ENCODE results near the gene RAX.

RAX gene

DNA sequence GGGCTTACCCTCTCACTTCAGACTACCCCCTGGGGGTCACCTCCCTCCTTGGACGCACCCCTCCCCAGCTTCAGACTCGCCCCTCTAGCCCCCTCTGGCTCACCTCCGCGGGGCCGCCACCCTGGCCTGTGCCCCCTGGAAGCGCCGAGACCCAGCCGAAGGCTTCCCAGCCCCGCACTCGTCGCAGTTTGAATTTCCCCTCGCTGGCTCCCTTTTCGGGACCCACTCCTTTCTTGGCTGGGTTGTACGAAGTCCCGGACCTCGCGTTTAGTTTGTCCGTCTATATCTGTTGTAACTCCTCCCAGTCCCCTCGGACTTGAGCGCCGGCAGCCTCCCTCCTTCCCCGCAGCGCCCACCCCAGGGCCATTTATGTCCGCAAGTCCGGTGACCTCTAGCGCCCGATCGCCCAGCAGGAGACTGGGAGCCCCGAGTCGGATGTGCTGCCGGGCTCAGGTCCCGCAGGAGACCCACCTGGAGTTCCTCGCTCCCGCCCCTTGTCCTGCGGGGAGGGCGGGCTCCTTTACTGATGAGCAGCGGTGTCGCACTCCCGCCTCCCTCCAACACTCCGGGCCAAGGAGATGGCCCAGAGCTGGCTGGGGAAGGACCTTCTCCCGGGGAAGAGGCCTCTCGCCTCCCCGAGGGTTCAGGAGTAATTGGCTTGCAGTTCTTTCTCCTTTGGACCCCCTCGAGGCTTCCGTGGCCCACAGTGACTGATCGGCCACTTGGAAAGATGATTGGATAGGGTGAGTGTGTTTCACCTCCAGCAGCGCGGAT lies 692 bp upstream of the RAX start:
- H3K27ac ChIP-seq (ENCODE audit: low read depth, low read length): no peak overlapping the region
- no peak for TF ChIP-seq EZH2phosphoT487 (conservative IDR thresholded peaks at IDR 0.05; ENCODE audit: low read length)
- TF ChIP-seq, protein P1, sequence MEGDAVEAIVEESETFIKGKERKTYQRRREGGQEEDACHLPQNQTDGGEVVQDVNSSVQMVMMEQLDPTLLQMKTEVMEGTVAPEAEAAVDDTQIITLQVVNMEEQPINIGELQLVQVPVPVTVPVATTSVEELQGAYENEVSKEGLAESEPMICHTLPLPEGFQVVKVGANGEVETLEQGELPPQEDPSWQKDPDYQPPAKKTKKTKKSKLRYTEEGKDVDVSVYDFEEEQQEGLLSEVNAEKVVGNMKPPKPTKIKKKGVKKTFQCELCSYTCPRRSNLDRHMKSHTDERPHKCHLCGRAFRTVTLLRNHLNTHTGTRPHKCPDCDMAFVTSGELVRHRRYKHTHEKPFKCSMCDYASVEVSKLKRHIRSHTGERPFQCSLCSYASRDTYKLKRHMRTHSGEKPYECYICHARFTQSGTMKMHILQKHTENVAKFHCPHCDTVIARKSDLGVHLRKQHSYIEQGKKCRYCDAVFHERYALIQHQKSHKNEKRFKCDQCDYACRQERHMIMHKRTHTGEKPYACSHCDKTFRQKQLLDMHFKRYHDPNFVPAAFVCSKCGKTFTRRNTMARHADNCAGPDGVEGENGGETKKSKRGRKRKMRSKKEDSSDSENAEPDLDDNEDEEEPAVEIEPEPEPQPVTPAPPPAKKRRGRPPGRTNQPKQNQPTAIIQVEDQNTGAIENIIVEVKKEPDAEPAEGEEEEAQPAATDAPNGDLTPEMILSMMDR (IDR thresholded peaks at IDR 0.05; ENCODE audit: insufficient read depth, low read length, poor library complexity, severe bottlenecking): no peak
- no peaks in the 10 kb centered on the region for H3K9me3 ChIP-seq (ENCODE audit: insufficient read depth, low read length)
- H3K4me3 ChIP-seq (ENCODE audit: insufficient read depth, low read length, poor library complexity, severe bottlenecking): no peak overlapping the region
- no peak overlapping the region for H3K9ac ChIP-seq (ENCODE audit: low read length)
- H3F3A ChIP-seq (ENCODE audit: insufficient read depth): no peaks in the 10 kb centered on the region
- no peaks in the 10 kb centered on the region for H4K20me1 ChIP-seq (ENCODE audit: low read depth, low read length)
- H2AFZ ChIP-seq (ENCODE audit: low read depth, low read length, severe bottlenecking): no peak overlapping the region
- no peaks in the 10 kb centered on the region for H3K79me2 ChIP-seq (ENCODE audit: insufficient read depth, low read length)
- H3K4me2 ChIP-seq (ENCODE audit: low read depth, low read length, poor library complexity, severe bottlenecking): no peak overlapping the region
- 0 out of 2 replicates have a peak, but pooled peaks cover 3% of the 10 kb centered on the region for H3K27me3 ChIP-seq (ENCODE audit: low read length)
- H3K9me2 ChIP-seq (replicated peaks; ENCODE audit: insufficient read depth, low read length): no peaks in the 10 kb centered on the region
- H3K36me3 ChIP-seq (ENCODE audit: low read length): no peaks in the 10 kb centered on the region

DNA sequence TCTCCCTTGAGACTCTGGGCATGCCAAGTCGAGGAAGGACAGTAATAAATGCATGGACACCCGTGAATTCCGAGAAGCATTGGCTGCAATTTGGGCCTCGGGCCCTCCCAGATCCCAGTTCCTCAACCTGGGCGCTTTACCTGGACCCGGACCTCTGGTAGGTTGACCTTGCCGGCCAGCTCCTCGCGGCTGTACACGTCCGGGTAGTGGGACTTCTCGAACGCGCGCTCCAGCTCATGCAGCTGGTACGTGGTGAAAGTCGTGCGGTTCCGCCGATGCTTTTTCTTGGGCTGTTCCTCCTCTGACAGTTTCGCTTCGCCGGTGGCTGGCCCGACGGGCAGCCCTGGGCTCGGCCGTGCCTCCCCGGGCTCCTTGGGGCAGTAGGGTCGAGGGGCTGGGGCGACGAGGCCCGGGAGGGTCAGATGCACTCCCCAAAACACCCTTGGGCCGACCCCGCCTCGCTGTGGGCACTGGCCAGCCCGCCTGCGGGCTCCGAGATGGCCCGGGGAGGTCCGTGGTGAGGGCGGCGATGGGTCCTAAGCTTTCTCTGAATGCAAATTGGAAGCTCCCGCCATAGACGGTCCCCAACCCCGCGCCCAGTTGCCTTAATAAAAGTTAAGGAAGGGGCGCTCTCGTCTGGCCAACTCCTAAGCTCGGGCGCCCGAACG lies 899 bp downstream of the RAX start:
- H3K4me3 ChIP-seq (ENCODE audit: insufficient read depth, low read length, poor library complexity, severe bottlenecking): no peak overlapping the region
- no peak overlapping the region for H2AFZ ChIP-seq (ENCODE audit: low read depth, low read length, severe bottlenecking)
- H3K9me2 ChIP-seq (replicated peaks; ENCODE audit: insufficient read depth, low read length): no peaks in the 10 kb centered on the region
- no peaks in the 10 kb centered on the region for H3K79me2 ChIP-seq (ENCODE audit: insufficient read depth, low read length)
- H3K4me2 ChIP-seq (ENCODE audit: low read depth, low read length, poor library complexity, severe bottlenecking): no peak overlapping the region
- H3K27ac ChIP-seq (ENCODE audit: low read depth, low read length): no peak overlapping the region
- no peaks in the 10 kb centered on the region for H3K9me3 ChIP-seq (ENCODE audit: insufficient read depth, low read length)
- no peak overlapping the region for H3K9ac ChIP-seq (ENCODE audit: low read length)
- 0 out of 2 replicates have a peak, but pooled peaks cover 3% of the 10 kb centered on the region for H3K27me3 ChIP-seq (ENCODE audit: low read length)
- no peaks in the 10 kb centered on the region for H4K20me1 ChIP-seq (ENCODE audit: low read depth, low read length)
- no peaks in the 10 kb centered on the region for H3F3A ChIP-seq (ENCODE audit: insufficient read depth)
- TF ChIP-seq EZH2phosphoT487 (conservative IDR thresholded peaks at IDR 0.05; ENCODE audit: low read length): no peak
- TF ChIP-seq, protein P1 (IDR thresholded peaks at IDR 0.05; ENCODE audit: insufficient read depth, low read length, poor library complexity, severe bottlenecking): no peak
- no peaks in the 10 kb centered on the region for H3K36me3 ChIP-seq (ENCODE audit: low read length)

DNA sequence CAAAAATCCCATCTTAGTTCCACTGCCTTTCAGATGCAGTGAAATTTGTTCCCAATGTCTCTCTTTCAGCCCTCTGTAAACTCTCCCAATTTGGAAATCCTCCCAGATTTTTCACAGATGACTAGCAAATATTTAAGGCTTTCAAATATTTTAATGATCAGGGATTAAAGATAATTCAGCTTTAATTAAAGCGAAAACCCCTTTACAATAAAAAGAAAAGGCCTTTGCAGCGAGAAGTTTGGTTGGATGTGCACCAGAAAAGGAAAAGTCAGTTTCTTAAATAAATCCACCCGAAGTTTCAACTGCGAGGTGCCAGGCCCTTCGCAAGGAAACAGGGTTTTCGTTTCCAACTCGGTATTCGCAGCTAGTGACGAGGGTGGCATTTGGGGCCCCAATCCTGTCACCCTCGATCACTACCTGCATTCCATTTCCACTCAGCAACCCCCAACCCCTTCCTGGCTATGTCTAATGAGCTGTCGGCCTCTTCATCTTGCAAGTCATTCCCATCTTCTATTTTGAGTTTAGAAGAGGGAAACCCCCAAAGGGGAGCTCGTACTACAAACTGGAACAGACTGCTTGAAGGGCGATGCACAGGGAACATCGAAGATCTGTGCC lies 1.5 kb downstream of the RAX start:
- TF ChIP-seq, protein P1 (IDR thresholded peaks at IDR 0.05; ENCODE audit: insufficient read depth, low read length, poor library complexity, severe bottlenecking): no peak
- TF ChIP-seq EZH2phosphoT487 (conservative IDR thresholded peaks at IDR 0.05; ENCODE audit: low read length): no peak
- no peak overlapping the region for H3K9ac ChIP-seq (ENCODE audit: low read length)
- H3K27me3 ChIP-seq (ENCODE audit: low read length): 0 out of 2 replicates have a peak, but pooled peaks cover 3% of the 10 kb centered on the region
- no peak overlapping the region for H2AFZ ChIP-seq (ENCODE audit: low read depth, low read length, severe bottlenecking)
- no peak overlapping the region for H3K4me2 ChIP-seq (ENCODE audit: low read depth, low read length, poor library complexity, severe bottlenecking)
- no peaks in the 10 kb centered on the region for H3K79me2 ChIP-seq (ENCODE audit: insufficient read depth, low read length)
- no peaks in the 10 kb centered on the region for H3K9me2 ChIP-seq (replicated peaks; ENCODE audit: insufficient read depth, low read length)
- H3K27ac ChIP-seq (ENCODE audit: low read depth, low read length): no peak overlapping the region
- no peaks in the 10 kb centered on the region for H3K36me3 ChIP-seq (ENCODE audit: low read length)
- H3F3A ChIP-seq (ENCODE audit: insufficient read depth): no peaks in the 10 kb centered on the region
- H4K20me1 ChIP-seq (ENCODE audit: low read depth, low read length): no peaks in the 10 kb centered on the region
- no peak overlapping the region for H3K4me3 ChIP-seq (ENCODE audit: insufficient read depth, low read length, poor library complexity, severe bottlenecking)
- no peaks in the 10 kb centered on the region for H3K9me3 ChIP-seq (ENCODE audit: insufficient read depth, low read length)

Data from SU-DHL-6 (cell line).